SJSA1 (cell line): ENCODE results near the gene CCDC92. TPM values are rescaled to one million over a fixed set of nuclear protein-coding genes. Genes with fewer than 3 reads are reported as not detected.
A peak's percentile ranks its signal among the peaks of the same experiment; 100 is the strongest.

Experiments used
- DNase-seq, 2 experiments: peaks; one replicate each; pipeline ENCODE4 v3.0.0-alpha.2; 2015 to 2020; ENCODE audit warnings: low spot score in 2 of 2, low read depth in 1 of 2
- H3K27ac ChIP-seq: fragments of 250-450 bp; sonication (Bioruptor Pico); 2 replicates; pipeline ENCODE4 v1.5.1; 2020; ENCODE audit warnings: mild to moderate bottlenecking, moderate library complexity
- H3K27me3 ChIP-seq: fragments of 250-450 bp; sonication (Bioruptor Pico); replicated peaks from 2 replicates; pipeline ENCODE4 v1.5.1; 2020; ENCODE audit warnings: mild to moderate bottlenecking, moderate library complexity
- H3K36me3 ChIP-seq: fragments of 250-450 bp; sonication (Bioruptor Pico); 2 replicates; pipeline ENCODE4 v1.5.1; 2020; ENCODE audit warnings: mild to moderate bottlenecking
- H3K4me1 ChIP-seq: fragments of 250-450 bp; sonication (Bioruptor Pico); replicated peaks from 2 replicates; pipeline ENCODE4 v1.6.1; 2021; ENCODE audit warnings: mild to moderate bottlenecking
- H3K4me3 ChIP-seq: fragments of 250-450 bp; sonication (Bioruptor Pico); 2 replicates; pipeline ENCODE4 v1.5.1; 2020; ENCODE audit warnings: mild to moderate bottlenecking
- H3K9me3 ChIP-seq: fragments of 250-450 bp; sonication (Bioruptor Pico); replicated peaks from 2 replicates; pipeline ENCODE4 v1.5.1; 2020; ENCODE audit warnings: mild to moderate bottlenecking
- total RNA-seq: library from RNA; depleted of rRNA; stranded (reverse); fragments of >200 nt; shearing (Covaris generic); gene quantifications from 2 replicates; pipeline ENCODE4 v1.2.3, GENCODE V29; 2014

CCDC92 gene
- total RNA-seq, 1 experiment from 2014 or later = 11.9 TPM

DNA sequence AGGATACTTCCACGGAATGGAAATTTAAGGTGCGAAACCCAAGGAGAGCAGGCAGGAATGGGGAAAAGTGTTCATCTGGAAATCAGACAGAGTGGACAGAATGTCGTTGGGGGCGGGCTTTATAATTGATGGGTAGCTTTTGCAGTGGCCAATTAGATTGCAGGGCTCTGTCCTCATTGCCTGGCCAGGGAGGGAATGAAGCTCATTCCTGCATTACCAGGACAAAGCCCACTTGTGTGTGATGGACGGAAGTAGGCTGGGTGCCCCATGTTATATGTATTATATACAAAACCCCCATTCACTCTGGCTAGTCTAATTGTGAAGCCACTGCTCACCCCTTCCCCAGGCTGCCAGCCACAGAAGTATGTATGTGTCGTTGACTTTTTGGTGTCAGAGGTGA, 23.9 kb upstream of the CCDC92 start:
- DNase-seq = no peak

DNA sequence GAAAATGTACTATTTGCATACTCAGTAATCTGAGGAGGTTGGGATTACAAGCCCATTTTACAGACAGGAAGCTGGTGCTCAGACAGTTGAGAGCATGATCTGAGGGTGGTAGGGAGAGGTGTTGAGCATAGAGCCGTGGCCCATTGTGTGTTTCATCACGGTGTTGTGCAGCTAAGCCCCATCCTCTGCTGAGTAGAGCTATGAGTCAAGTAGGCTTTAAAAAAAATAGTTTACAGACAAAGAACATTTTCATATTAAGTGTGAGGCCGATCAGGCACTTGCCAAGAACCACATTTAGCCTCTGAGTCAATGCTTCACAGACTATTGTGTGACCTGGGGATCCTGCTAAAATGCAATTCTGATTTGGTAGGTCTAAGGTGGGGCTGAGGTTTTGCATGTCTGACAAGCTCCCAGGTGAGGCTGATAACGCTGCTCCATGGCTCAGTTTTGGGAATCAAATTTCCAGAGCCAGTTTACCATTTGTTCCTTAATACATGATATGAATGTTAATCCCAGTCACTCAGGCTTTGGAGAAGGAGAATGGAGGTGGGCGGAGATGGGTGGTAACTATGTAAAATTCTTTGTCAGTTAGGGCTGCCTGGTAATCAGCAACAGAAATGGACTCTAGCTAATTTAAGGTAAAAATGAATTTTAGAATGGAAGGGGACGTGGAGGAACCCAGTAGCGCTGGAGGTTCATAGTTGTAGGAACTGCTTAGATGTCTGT, 22.6 kb upstream of the CCDC92 start:
- Histone ChIP-seq H3K27ac (no peak overlapping the region), H3K9me3 (no peaks in the 10 kb centered on the region), H3K27me3 (no peaks in the 10 kb centered on the region), H3K4me3 (no peak overlapping the region), H3K4me1 (peaks cover 8% of the 10 kb centered on the region; the same call in 1 of the 2 replicates), H3K36me3 (peaks cover 22% of the 10 kb centered on the region)
- peak in 1 of 2 experiments; percentile 2 for DNase-seq

More for the DNA sequence above, 23.9 kb upstream of the CCDC92 start:
- H3K4me3 ChIP-seq = no peak overlapping the region
- H3K9me3 ChIP-seq = no peaks in the 10 kb centered on the region
- H3K27ac ChIP-seq = no peak overlapping the region
- H3K27me3 ChIP-seq = no peaks in the 10 kb centered on the region
- peaks cover 20% of the 10 kb centered on the region for H3K36me3 ChIP-seq
- peaks cover 8% of the 10 kb centered on the region; the same call in 1 of the 2 replicates for H3K4me1 ChIP-seq

DNA sequence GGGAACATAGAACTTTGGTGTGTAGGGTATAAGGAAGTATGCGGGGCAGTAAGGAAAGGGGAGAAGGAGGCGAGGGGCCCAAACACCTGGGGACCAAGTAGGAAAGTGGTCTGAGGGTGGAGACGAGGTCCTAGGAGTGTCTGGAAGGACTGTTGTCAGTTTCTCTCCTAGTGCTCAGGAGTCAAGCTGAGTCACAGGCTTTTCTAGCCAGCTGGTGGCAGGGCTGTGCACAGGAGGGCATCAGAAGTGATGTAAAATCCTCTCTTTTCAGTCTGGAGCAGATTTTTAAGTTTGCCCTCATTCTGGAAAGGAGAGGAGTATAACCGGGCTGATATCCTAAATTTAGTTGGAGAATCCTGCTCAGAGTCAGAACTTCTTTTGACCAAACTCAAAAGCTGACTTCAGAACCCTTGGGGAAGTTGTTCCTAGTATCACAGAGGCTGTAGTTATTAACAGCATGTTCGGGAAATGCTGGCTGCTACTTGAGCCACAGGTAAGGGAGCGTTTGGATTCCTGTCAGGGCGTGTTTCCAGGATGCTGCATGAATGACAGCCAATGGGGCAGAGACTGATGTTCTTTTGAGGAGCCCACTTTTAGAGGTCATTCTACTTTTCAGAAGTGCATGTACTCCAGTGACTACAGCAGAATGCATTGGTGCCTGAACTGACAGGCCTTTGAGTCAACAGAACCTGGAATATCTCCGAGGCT, 19.6 kb upstream of the CCDC92 start:
- H3K4me1 ChIP-seq = peaks cover 8% of the 10 kb centered on the region; the same call in 1 of the 2 replicates
- no peaks in the 10 kb centered on the region for H3K9me3 ChIP-seq
- no peak overlapping the region for H3K4me3 ChIP-seq
- no peaks in the 10 kb centered on the region for H3K27me3 ChIP-seq
- no peak for DNase-seq
- no peak overlapping the region for H3K27ac ChIP-seq
- peaks cover 25% of the 10 kb centered on the region for H3K36me3 ChIP-seq

DNA sequence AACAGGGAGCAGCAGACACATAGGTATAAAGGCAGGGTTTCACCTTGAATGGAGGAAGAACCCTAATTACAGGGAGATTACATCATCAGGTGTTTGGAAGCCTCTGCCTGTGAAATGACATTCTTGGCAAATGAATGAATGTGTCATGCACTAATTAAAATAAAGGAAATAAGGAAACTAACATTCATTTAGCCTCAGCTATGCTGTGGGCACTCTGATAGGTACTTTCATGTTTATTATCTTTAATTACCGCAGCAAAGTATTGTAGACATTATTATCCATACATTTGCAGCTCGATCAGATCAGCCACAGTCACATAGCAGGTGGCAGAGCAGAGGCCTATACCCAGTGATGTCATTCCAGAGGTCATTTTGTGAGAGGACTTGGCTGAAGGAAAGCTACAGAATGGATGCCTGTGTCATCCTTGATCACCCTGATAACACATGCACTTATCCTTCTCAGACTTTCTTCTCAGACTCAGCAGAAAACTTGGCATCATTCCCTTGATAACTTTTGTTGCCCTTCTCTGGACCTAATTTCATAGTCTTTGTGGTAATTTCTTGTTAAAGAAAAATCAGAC, 18.8 kb upstream of the CCDC92 start:
- Histone ChIP-seq H3K27me3 (no peaks in the 10 kb centered on the region), H3K4me3 (no peak overlapping the region), H3K27ac (no peak overlapping the region), H3K4me1 (peaks cover 8% of the 10 kb centered on the region; the same call in 1 of the 2 replicates), H3K9me3 (no peaks in the 10 kb centered on the region), H3K36me3 (peaks cover 25% of the 10 kb centered on the region)
- DNase-seq = no peak

DNA sequence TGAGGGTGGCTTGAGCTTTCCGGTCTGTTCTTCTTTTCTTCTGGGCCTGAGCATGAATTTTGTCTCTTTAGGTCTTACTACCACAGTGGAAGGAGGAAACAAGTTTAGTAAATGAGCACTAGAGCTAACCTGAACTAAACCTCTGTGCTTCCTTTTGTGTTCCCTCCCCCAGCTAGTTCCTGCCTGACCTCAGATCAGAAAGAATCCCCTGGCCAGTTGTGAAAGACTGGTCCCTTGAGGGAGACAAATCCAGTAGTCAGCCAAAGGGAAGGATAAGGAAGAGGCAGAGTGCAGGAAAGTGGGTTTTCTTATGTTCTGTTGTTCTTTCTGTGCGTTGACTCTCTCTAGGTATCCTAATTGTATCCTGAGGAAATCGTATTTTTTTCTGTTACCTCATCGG, 17.9 kb upstream of the CCDC92 start:
- DNase-seq = no peak
- Histone ChIP-seq H3K9me3 (no peaks in the 10 kb centered on the region), H3K4me3 (no peak overlapping the region), H3K4me1 (peaks cover 8% of the 10 kb centered on the region; the same call in 1 of the 2 replicates), H3K27ac (no peak overlapping the region), H3K27me3 (no peaks in the 10 kb centered on the region), H3K36me3 (peaks cover 25% of the 10 kb centered on the region)

DNA sequence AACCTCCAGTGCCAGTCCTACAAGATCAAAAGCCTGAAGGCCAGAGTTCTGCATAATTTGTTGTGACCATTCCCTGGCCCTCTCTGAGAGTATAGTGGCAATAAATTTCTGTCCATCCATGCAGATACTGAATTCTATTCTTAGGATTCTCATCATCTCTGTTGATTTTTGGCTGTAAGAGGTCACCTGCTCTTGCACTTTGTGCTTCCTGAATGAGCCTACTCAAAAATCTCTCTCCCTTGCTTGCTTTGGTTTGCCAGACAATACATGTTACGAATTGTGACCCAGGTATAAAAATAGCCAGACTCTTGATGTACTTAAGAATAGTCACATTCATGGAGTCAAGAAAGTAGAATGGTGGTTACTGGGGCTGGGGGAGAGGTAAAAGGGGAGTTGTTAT, 17.1 kb upstream of the CCDC92 start:
- Histone ChIP-seq H3K27ac (no peak overlapping the region), H3K4me1 (peaks cover 2% of the 10 kb centered on the region; the same call in 1 of the 2 replicates), H3K9me3 (no peaks in the 10 kb centered on the region), H3K36me3 (peaks cover 25% of the 10 kb centered on the region), H3K4me3 (no peak overlapping the region), H3K27me3 (no peaks in the 10 kb centered on the region)
- DNase-seq = no peak

DNA sequence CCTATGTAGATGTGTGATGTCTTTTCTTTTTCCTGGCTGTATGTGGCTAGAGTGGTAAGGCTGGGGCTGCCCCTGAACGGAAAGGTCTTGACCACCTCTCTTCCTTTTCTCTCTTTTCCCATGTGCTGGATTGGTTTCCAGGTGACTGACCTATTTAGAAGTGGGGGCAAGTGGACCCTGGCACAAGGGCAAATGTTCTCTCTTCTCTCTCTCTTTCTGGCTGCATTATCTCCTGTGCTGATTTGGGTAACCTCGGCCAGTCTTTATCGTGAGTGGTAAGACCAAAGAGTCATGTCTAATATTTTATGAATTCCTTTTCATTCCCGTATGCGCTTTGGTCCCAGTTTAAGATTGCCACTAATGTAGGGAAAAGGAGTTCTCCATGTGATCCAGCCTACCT, 16.5 kb upstream of the CCDC92 start:
- no peak for DNase-seq
- Histone ChIP-seq H3K27me3 (no peaks in the 10 kb centered on the region), H3K36me3 (peaks cover 25% of the 10 kb centered on the region), H3K9me3 (no peaks in the 10 kb centered on the region), H3K27ac (no peak overlapping the region), H3K4me3 (no peak overlapping the region), H3K4me1 (no peaks in the 10 kb centered on the region)

DNA sequence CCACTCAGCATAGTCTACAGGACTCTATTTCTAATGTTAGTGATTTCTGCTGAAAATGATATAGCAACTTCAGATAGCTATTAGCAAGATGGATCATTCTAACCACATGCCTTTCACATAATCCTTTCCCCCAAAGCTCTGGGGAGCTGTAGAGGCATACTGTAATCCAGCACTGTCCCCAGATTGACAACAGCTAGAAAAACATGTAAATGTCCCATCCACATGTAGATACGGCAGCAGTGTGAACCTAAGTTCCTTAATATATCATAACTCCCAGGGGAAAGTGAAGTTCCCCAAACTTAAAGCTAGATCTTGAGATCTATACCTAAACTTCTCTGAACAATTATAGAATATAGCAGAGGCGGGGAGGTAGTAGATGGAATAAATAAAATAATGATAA, 14.4 kb upstream of the CCDC92 start:
- Histone ChIP-seq H3K27ac (no peak overlapping the region), H3K4me1 (no peaks in the 10 kb centered on the region)

DNA sequence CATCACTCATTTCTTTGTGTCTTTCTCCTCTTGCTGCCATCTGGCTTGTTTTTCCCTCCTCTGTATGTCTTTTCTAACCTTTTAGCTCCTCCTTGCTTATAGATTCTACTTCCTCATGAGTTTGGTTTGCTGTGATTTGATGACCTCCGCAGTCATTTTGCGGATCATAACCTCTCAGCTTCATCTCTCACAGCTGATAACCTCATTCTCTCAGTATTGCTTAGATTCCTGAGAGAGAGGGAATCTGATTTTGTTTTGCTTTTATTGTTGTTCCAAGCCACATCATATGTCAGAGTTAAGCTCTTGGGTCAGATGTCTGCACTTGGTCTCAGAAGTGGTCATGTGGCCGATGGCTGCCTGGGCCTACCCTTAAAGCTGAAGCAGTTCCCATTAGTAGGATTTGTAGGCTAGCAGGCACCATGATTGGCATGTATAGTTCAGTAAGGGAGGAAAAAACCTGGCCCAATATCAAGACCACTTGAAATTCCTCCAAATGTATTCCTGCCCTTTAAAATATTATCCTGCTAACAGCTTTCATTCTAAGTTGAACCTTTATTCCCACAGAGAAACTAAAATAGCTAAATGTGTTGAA, 13.8 kb upstream of the CCDC92 start:
- Histone ChIP-seq H3K27me3 (no peaks in the 10 kb centered on the region), H3K36me3 (peaks cover 20% of the 10 kb centered on the region), H3K9me3 (no peaks in the 10 kb centered on the region), H3K27ac (no peak overlapping the region), H3K4me3 (no peak overlapping the region), H3K4me1 (no peaks in the 10 kb centered on the region)
- DNase-seq = no peak

More for the DNA sequence above, 14.4 kb upstream of the CCDC92 start:
- no peaks in the 10 kb centered on the region for H3K9me3 ChIP-seq
- no peaks in the 10 kb centered on the region for H3K27me3 ChIP-seq
- H3K4me3 ChIP-seq = no peak overlapping the region
- H3K36me3 ChIP-seq = peaks cover 25% of the 10 kb centered on the region
- no peak for DNase-seq

DNA sequence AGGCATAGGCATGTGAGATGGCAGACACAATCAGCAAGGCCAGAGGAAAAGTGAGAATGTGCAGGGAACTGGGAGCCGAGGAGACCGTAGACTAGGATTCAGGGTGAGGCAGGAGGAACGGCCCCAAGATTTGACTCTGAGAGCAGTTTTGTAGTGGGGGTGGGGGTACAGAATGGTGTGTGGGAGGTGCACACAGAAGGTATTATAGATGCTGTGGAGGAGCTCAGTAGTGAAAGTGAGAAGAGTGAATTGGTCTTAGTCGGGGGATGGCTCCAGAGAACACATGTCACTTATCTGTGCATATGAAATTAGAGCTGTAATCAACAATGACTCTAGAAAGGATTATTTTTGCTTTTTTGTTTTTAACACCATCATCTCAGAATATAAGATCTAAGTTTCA, 12.3 kb upstream of the CCDC92 start:
- Histone ChIP-seq H3K27me3 (no peaks in the 10 kb centered on the region), H3K27ac (no peak overlapping the region), H3K4me1 (no peaks in the 10 kb centered on the region), H3K9me3 (no peaks in the 10 kb centered on the region), H3K4me3 (no peak overlapping the region), H3K36me3 (peaks cover 11% of the 10 kb centered on the region)
- no peak for DNase-seq

DNA sequence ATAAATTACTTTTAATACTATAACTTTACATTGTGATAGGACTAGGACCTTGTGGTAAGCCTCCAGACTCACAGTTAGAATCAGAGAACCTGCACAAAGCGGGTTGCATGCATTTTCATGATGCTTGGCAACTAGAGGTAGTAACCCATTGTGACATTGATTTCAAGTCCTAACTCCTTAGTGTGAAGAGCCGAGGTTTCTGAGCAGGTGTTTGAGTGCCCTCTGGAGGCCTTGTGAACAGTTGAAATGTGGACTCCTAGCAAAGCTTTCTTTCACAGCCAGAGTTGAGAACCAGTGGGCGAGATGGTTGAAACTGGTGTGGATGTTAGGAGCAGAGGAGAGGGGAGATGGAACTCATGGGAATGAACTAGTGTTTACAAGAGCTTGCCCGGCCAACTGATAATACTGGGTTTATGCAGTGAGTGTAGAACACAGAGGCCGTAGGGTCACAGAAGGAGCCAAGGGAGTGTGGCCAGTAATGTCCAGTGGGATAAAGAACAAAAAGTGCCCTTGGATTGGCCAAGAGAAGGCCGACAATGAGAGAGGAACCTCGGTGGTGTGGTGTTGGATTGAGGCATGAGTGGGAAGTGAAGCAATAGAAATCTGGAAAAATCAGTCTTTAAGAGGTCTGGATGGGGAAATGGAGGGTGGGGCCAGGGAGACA, 11.3 kb upstream of the CCDC92 start:
- peak; percentile 21 to 49 for DNase-seq
- Histone ChIP-seq H3K27ac (no peak overlapping the region), H3K27me3 (no peaks in the 10 kb centered on the region), H3K9me3 (no peaks in the 10 kb centered on the region), H3K36me3 (peaks cover 4% of the 10 kb centered on the region), H3K4me1 (no peaks in the 10 kb centered on the region), H3K4me3 (no peak overlapping the region)

DNA sequence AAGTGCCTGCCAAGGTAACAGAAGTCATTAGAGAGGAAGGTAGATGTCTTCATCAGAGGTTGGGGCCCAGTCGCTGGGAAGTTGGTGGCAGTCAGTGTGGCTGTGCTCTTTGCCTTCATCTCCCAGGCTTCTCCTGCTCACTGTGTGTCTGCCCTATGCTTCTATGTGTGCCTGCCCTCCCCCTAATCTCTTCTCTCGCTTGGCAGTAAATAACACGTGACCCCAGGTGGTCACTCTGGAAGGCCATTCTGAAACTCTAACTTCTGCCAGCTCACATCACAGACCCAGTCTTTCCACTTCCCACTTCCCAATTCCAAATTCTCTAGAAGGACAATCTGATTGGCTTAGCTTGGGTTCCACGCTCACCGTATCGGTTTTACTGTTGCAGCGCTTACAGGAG, 9.6 kb upstream of the CCDC92 start:
- H3K27ac ChIP-seq = no peak overlapping the region
- DNase-seq = no peak
- H3K4me1 ChIP-seq = no peaks in the 10 kb centered on the region
- no peaks in the 10 kb centered on the region for H3K9me3 ChIP-seq
- no peak overlapping the region for H3K4me3 ChIP-seq
- no peaks in the 10 kb centered on the region for H3K27me3 ChIP-seq
- H3K36me3 ChIP-seq = no peaks in the 10 kb centered on the region; the same call in none of the 2 replicates

DNA sequence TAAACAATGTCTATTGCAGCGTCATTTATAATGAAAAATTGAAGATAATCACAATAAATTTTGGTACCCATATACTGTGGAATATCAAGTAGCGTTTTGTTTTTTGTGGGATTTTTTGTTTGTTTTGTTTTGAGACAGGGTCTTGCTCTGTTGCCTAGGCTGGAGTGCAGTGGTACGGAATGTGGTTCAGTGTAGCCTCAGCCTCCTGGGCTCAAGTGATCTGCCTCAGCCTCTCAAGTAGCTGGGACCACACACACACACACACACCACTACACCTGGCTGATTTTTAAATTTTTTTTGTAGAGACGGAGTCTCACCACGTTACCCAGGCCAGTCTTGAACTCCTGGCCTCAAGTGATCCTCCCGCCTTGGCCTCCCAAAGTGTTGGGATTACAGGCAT, 6.9 kb upstream of the CCDC92 start:
- Histone ChIP-seq H3K4me3 (no peak overlapping the region), H3K27ac (no peak overlapping the region), H3K36me3 (peaks cover 8% of the 10 kb centered on the region), H3K27me3 (no peaks in the 10 kb centered on the region), H3K4me1 (peaks cover 2% of the 10 kb centered on the region), H3K9me3 (no peaks in the 10 kb centered on the region)
- DNase-seq = no peak
